ENCODE data around the gene ARRB1.

- no peak for TF ChIP-seq POLR2AphosphoS5 (IDR thresholded peaks at IDR 0.05; ENCODE audit: low read depth, low read length)
- no peak for TF ChIP-seq SIN3A (IDR thresholded peaks at IDR 0.05; ENCODE audit: borderline replicate concordance, insufficient read depth, low read length)
- TF ChIP-seq TAF1 (IDR thresholded peaks at IDR 0.05; ENCODE audit: borderline replicate concordance, insufficient read depth, low read length), result no peak
- TF ChIP-seq REST (IDR thresholded peaks at IDR 0.05; ENCODE audit: insufficient read depth in 1 of 2, low read depth in 2 of 2, low read length in 2 of 2), result no peak
Observed at GRCh38 chr11:75344186-75344585, 7.3 kb downstream of the ARRB1 start.
